Measurements from ENCODE around the gene CYP4F12. TPM values are rescaled to one million over a fixed set of nuclear protein-coding genes. Genes with fewer than 3 reads are reported as not detected.

Gene CYP4F12
- total RNA-seq, 4 donors from 2014 or later: 0.71 to 2.8 (median 1.3) TPM

- Histone ChIP-seq H3K27ac (no peak overlapping the region), H3K4me3 (no peak overlapping the region), H3K36me3 (no peaks in the 10 kb centered on the region), H3K4me1 (no peaks in the 10 kb centered on the region), H3K9me3 (no peaks in the 10 kb centered on the region), H3K27me3 (peaks cover 0 to 5% (median 0%) of the 10 kb centered on the region in 3 donors)
- in situ Hi-C loops (cut with MboI; ENCODE audit: low sequenced_read_pairs in 4 of 4): no loop called here
- no peak for TF ChIP-seq CTCF (IDR thresholded peaks at IDR 0.05 in 4 of 5, conservative IDR thresholded peaks at IDR 0.05 in 1 of 5)
- TF ChIP-seq POLR2A (IDR thresholded peaks at IDR 0.05): no peak
- ATAC-seq (no peak), DNase-seq (no peak)
- intact Hi-C loops (cut with DNase I; ENCODE audit: low total_unique reads): no loop called here
Measured at GRCh38 chr19:15635016-15635805, 37.7 kb upstream of the CYP4F12 start.

GRCh38 chr19:15636026-15636425, 36.9 kb upstream of the CYP4F12 start:
- Histone ChIP-seq H3K4me1 (no peaks in the 10 kb centered on the region), H3K36me3 (no peaks in the 10 kb centered on the region), H3K9me3 (no peaks in the 10 kb centered on the region), H3K27me3 (peaks cover 0 to under 1% (median 0%) of the 10 kb centered on the region in 3 donors), H3K4me3 (no peak overlapping the region), H3K27ac (no peak overlapping the region)
- in situ Hi-C loops (cut with MboI; ENCODE audit: low sequenced_read_pairs in 4 of 4): no loop called here
- TF ChIP-seq POLR2A (IDR thresholded peaks at IDR 0.05): no peak
- TF ChIP-seq CTCF (IDR thresholded peaks at IDR 0.05 in 4 of 5, conservative IDR thresholded peaks at IDR 0.05 in 1 of 5): no peak
- ATAC-seq (no peak), DNase-seq (no peak)
- intact Hi-C loops (cut with DNase I; ENCODE audit: low total_unique reads): no loop called here

- in situ Hi-C loops (cut with MboI; ENCODE audit: low sequenced_read_pairs in 4 of 4) (no loop called here), intact Hi-C loops (cut with DNase I; ENCODE audit: low total_unique reads) (no loop called here)
Measured at GRCh38 chr19:15639596-15639995, 33.3 kb upstream of the CYP4F12 start.

GRCh38 chr19:15640294-15640903, 32.5 kb upstream of the CYP4F12 start, which contains the start of gene CYP4F3:
Gene CYP4F3, plus strand, starts transcription at chr19:15640897. Its CDS starts 519 bp downstream, at chr19:15641416.
- TF ChIP-seq POLR2A (IDR thresholded peaks at IDR 0.05): no peak
- TF ChIP-seq CTCF (IDR thresholded peaks at IDR 0.05 in 4 of 5, conservative IDR thresholded peaks at IDR 0.05 in 1 of 5): no peak
- no peak within 1 kb of the TSS for H3K4me3 ChIP-seq
- intact Hi-C loops (cut with DNase I; ENCODE audit: low total_unique reads): no loop called here
- no peak for ATAC-seq
- H3K36me3 ChIP-seq: no peaks in the 10 kb centered on the region
- no peak for DNase-seq
- H3K27me3 ChIP-seq: no peaks in the 10 kb centered on the region
- in situ Hi-C loops (cut with MboI; ENCODE audit: low sequenced_read_pairs in 4 of 4): no loop called here
- no peaks in the 10 kb centered on the region for H3K9me3 ChIP-seq
- no peaks in the 10 kb centered on the region for H3K4me1 ChIP-seq
- H3K27ac ChIP-seq: no peak within 1 kb of the TSS

More at GRCh38 chr19:15639596-15639995, 33.3 kb upstream of the CYP4F12 start:
- H3K36me3 ChIP-seq: no peaks in the 10 kb centered on the region
- no peaks in the 10 kb centered on the region for H3K4me1 ChIP-seq
- TF ChIP-seq POLR2A (IDR thresholded peaks at IDR 0.05) (no peak), CTCF (IDR thresholded peaks at IDR 0.05 in 4 of 5, conservative IDR thresholded peaks at IDR 0.05 in 1 of 5) (no peak)
- no peaks in the 10 kb centered on the region for H3K27me3 ChIP-seq
- H3K4me3 ChIP-seq: no peak overlapping the region
- no peak for ATAC-seq
- H3K27ac ChIP-seq: no peak overlapping the region
- no peaks in the 10 kb centered on the region for H3K9me3 ChIP-seq
- DNase-seq: no peak

Data from gastrocnemius medialis (tissue), 4 donors.